Measurements from ENCODE around the gene PPM1E.

- TF ChIP-seq CTCF (IDR thresholded peaks at IDR 0.05; ENCODE audit: low read depth, low read length) (no peak), POLR2A (IDR thresholded peaks at IDR 0.05; ENCODE audit: extremely low read depth, insufficient read length) (no peak)
Observed at GRCh38 chr17:58722696-58723095, 33.0 kb upstream of the PPM1E start.
